ENCODE results near the gene GPR137B.

Gene GPR137B

GRCh38 chr1:236113324-236114032 is 28.9 kb upstream of the GPR137B start:
- no peak for DNase-seq (ENCODE audit: extremely low read depth in 1 of 2, low read depth in 1 of 2)

- no peak for DNase-seq (ENCODE audit: extremely low read depth in 1 of 2, low read depth in 1 of 2)
Measured at GRCh38 chr1:236114076-236114747, 28.1 kb upstream of the GPR137B start.

- no peak for DNase-seq (ENCODE audit: extremely low read depth in 1 of 2, low read depth in 1 of 2)
Measured at GRCh38 chr1:236117710-236118109, 24.6 kb upstream of the GPR137B start.

- no peak for DNase-seq (ENCODE audit: extremely low read depth in 1 of 2, low read depth in 1 of 2)
Measured at GRCh38 chr1:236119943-236120484, 22.3 kb upstream of the GPR137B start.

- DNase-seq (ENCODE audit: extremely low read depth in 1 of 2, low read depth in 1 of 2) = no peak
Measured at GRCh38 chr1:236120721-236121153, 21.6 kb upstream of the GPR137B start.

- no peak for DNase-seq (ENCODE audit: extremely low read depth in 1 of 2, low read depth in 1 of 2)
Measured at GRCh38 chr1:236122176-236122575, 20.2 kb upstream of the GPR137B start.

GRCh38 chr1:236123563-236123962 is 18.8 kb upstream of the GPR137B start:
- DNase-seq (ENCODE audit: extremely low read depth in 1 of 2, low read depth in 1 of 2) = no peak

- no peak for DNase-seq (ENCODE audit: extremely low read depth in 1 of 2, low read depth in 1 of 2)
Measured at GRCh38 chr1:236124965-236125364, 17.4 kb upstream of the GPR137B start.

GRCh38 chr1:236127045-236127444 is 15.3 kb upstream of the GPR137B start:
- DNase-seq (ENCODE audit: extremely low read depth in 1 of 2, low read depth in 1 of 2) = no peak

- DNase-seq (ENCODE audit: extremely low read depth in 1 of 2, low read depth in 1 of 2) = no peak
Measured at GRCh38 chr1:236128646-236129178, 13.6 kb upstream of the GPR137B start.

- DNase-seq (ENCODE audit: extremely low read depth in 1 of 2, low read depth in 1 of 2) = no peak
Measured at GRCh38 chr1:236129306-236129705, 13.0 kb upstream of the GPR137B start.

- no peak for DNase-seq (ENCODE audit: extremely low read depth in 1 of 2, low read depth in 1 of 2)
Measured at GRCh38 chr1:236130372-236130771, 12.0 kb upstream of the GPR137B start.

GRCh38 chr1:236131916-236132315 is 10.4 kb upstream of the GPR137B start:
- DNase-seq (ENCODE audit: extremely low read depth in 1 of 2, low read depth in 1 of 2) = no peak

- no peak for DNase-seq (ENCODE audit: extremely low read depth in 1 of 2, low read depth in 1 of 2)
Measured at GRCh38 chr1:236132420-236133046, 9.8 kb upstream of the GPR137B start.

GRCh38 chr1:236133339-236133738 is 9.0 kb upstream of the GPR137B start:
- DNase-seq (ENCODE audit: extremely low read depth in 1 of 2, low read depth in 1 of 2) = no peak

GRCh38 chr1:236133802-236134201 is 8.5 kb upstream of the GPR137B start:
- DNase-seq (ENCODE audit: extremely low read depth in 1 of 2, low read depth in 1 of 2) = no peak

- no peak for DNase-seq (ENCODE audit: extremely low read depth in 1 of 2, low read depth in 1 of 2)
Measured at GRCh38 chr1:236137285-236137852, 5.0 kb upstream of the GPR137B start.

- DNase-seq (ENCODE audit: extremely low read depth in 1 of 2, low read depth in 1 of 2) = no peak
Measured at GRCh38 chr1:236139495-236139894, 2.8 kb upstream of the GPR137B start.

- DNase-seq (ENCODE audit: extremely low read depth in 1 of 2, low read depth in 1 of 2) = no peak
Measured at GRCh38 chr1:236140705-236141446, 1.5 kb upstream of the GPR137B start.

GRCh38 chr1:236141447-236142252 is 689 bp upstream of the GPR137B start:
- no peak for DNase-seq (ENCODE audit: extremely low read depth in 1 of 2, low read depth in 1 of 2)
